ENCODE data around the gene SLC38A7. TPM values are rescaled to one million over a fixed set of nuclear protein-coding genes. Genes with fewer than 3 reads are reported as not detected.

The SLC38A7 gene
- total and polyA plus RNA-seq, 2 of the 13 experiments (the other 11 are each of a cell fraction or from before 2014, with no cell fraction given) = 13.2 to 14.1 TPM

- ChIA-PET POLR2A (interaction anchor here (1.7 kb wide), 1 partner anchor 14 kb away, joined by 4 read pairs; no protein-coding TSS in a partner anchor), CTCF (ENCODE audit: low intra/inter-chr PET ratio, low total read pairs) (no interaction called here)
- Histone ChIP-seq H3K9me3 (ENCODE audit: low read length) (no peaks in the 10 kb centered on the region), H3K27ac (ENCODE audit: extremely low read length, insufficient read depth, low read length) (no peak overlapping the region), H3K79me2 (ENCODE audit: insufficient read depth, low read length) (peaks cover 94% of the 10 kb centered on the region), H3K27me3 (ENCODE audit: control insufficient read depth in 1 of 2, insufficient read depth in 2 of 2, low read length in 2 of 2) (no peaks in the 10 kb centered on the region), H3K4me3 (replicated peaks in 1 of 3; ENCODE audit: insufficient read depth in 1 of 3, low read depth in 2 of 3, low read length in 3 of 3) (no peak overlapping the region), H2AFZ (ENCODE audit: low read length) (no peak overlapping the region), H3K4me1 (ENCODE audit: insufficient read depth, low read length) (peaks cover 32% of the 10 kb centered on the region), H3K36me3 (replicated peaks in 1 of 2; ENCODE audit: control insufficient read depth in 1 of 2, insufficient read depth in 2 of 2, low read length in 2 of 2) (peaks cover 15 to 48% of the 10 kb centered on the region in 2 experiments; a peak in 4 of 5 replicates), H3K9ac (ENCODE audit: insufficient read depth, low read depth, low read length) (no peak overlapping the region), H4K20me1 (ENCODE audit: insufficient read depth, low read length) (peaks cover 72% of the 10 kb centered on the region), H3K4me2 (ENCODE audit: low read depth, low read length) (no peak overlapping the region)
- 66% methylated on average over 3 of the region's 3 CpGs for WGBS (ENCODE audit: low lambda C conversion rate)
- intact Hi-C loops (cut with micrococcal nuclease; ENCODE audit: unreplicated experiment) (no loop called here), in situ Hi-C loops (cut with HindIII; ENCODE audit: extremely low pct_ligation_motif_present, low pct_unique_long_range_greater_than_20kb) (no loop called here)
- BruUV-seq (replicated peaks) = no TSS peak
- no peak for FAIRE-seq
- TF ChIP-seq NAIF1 (CRISPR knock-in tag; IDR thresholded peaks at IDR 0.05; ENCODE audit: borderline replicate concordance) = no peak
- peak; percentile 51; the same call in 1 of the 2 replicates for TF ChIP-seq ATF7 (IDR thresholded peaks at IDR 0.05)
- TF ChIP-seq ATF7 (CRISPR knock-in tag; IDR thresholded peaks at IDR 0.05) = no peak
- no peak for ATAC-seq
- DNase-seq (ENCODE audit: low spot score) = no peak
These were observed 69.3 kb downstream of the SLC38A7 start for GRCh38 chr16:58615280-58615679.

Other genes starting within 250 kb of the SLC38A7 start
- 1.6 and 1.7 TPM in 2 replicates for gene NDRG4, start 184.6 kb downstream of the SLC38A7 start, total RNA-seq (2016; rRNA removed; fragmentation: Illumina TruSeq; extraction: Trizol)
- 1.8 and 2.7 TPM in 2 replicates for gene NDRG4, start 184.6 kb downstream of the SLC38A7 start, polyA plus RNA-seq (2011; rRNA removed)
- 17.4 and 25.7 TPM in 2 replicates for gene SETD6, start 169.3 kb downstream of the SLC38A7 start, total RNA-seq (2016; rRNA removed; fragmentation: Illumina TruSeq; extraction: Trizol)
- 24.0 and 25.9 TPM in 2 replicates for gene SETD6, start 169.3 kb downstream of the SLC38A7 start, polyA plus RNA-seq (2011; rRNA removed)
- 188 and 399 TPM in 2 replicates for gene CNOT1, start 54.9 kb downstream of the SLC38A7 start, total RNA-seq (2016; rRNA removed; fragmentation: Illumina TruSeq; extraction: Trizol)
- 232 and 248 TPM in 2 replicates for gene CNOT1, start 54.9 kb downstream of the SLC38A7 start, polyA plus RNA-seq (2011; rRNA removed)
- gene GOT2, start 49.5 kb upstream of the SLC38A7 start, total RNA-seq (2016; rRNA removed; fragmentation: Illumina TruSeq; extraction: Trizol) = 121 and 160 TPM in 2 replicates
- gene GOT2, start 49.5 kb upstream of the SLC38A7 start, polyA plus RNA-seq (2011; rRNA removed) = 28.9 and 32.6 TPM in 2 replicates

Data from HepG2 (cell line).